Measurements from ENCODE around the gene SARM1. TPM values are rescaled to one million over a fixed set of nuclear protein-coding genes. Genes with fewer than 3 reads are reported as not detected.
"Not testable (repeated sequence)": the region's sequence is repeated elsewhere in the genome, so short reads cannot be mapped to it uniquely, and the experiment has no call there.

The SARM1 gene
- total RNA-seq, 6 donors from 2014 or later, result 10.3 to 33.5 (median 13.9) TPM

- ATAC-seq (ENCODE audit: low FRiP score in 2 of 2) (peak; percentile 42 to 54), DNase-seq (peak in 1 of 2 donors; percentile 76)
- peaks cover 36 to 61% (median 44%) of the 10 kb centered on the region in 4 donors for H3K4me1 ChIP-seq
- TF ChIP-seq POLR2AphosphoS5 (IDR thresholded peaks at IDR 0.05) (peak; percentile 82 to 83), EP300 (IDR thresholded peaks at IDR 0.05) (peak; percentile 37 to 96 (median 72)), POLR2A (IDR thresholded peaks at IDR 0.05) (peak in 2 of 4 donors; percentile 8 to 40)
- TF ChIP-seq, protein P1, sequence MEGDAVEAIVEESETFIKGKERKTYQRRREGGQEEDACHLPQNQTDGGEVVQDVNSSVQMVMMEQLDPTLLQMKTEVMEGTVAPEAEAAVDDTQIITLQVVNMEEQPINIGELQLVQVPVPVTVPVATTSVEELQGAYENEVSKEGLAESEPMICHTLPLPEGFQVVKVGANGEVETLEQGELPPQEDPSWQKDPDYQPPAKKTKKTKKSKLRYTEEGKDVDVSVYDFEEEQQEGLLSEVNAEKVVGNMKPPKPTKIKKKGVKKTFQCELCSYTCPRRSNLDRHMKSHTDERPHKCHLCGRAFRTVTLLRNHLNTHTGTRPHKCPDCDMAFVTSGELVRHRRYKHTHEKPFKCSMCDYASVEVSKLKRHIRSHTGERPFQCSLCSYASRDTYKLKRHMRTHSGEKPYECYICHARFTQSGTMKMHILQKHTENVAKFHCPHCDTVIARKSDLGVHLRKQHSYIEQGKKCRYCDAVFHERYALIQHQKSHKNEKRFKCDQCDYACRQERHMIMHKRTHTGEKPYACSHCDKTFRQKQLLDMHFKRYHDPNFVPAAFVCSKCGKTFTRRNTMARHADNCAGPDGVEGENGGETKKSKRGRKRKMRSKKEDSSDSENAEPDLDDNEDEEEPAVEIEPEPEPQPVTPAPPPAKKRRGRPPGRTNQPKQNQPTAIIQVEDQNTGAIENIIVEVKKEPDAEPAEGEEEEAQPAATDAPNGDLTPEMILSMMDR (IDR thresholded peaks at IDR 0.05), result peak in 1 of 6 experiments; percentile 2
- no peaks in the 10 kb centered on the region for H3K27me3 ChIP-seq
- peak overlapping the region; percentile 94 to 97 (median 96) for H3K27ac ChIP-seq
- WGBS, 2 donors, result 5 to 11% methylated on average over 20 to 29 of the region's 29 CpGs
- H3K36me3 ChIP-seq, result peaks cover 8 to 31% (median 24%) of the 10 kb centered on the region in 4 donors
- H3K4me3 ChIP-seq, result peak overlapping the region; percentile 79 to 95 (median 86)
- H3K9me3 ChIP-seq, result no peaks in the 10 kb centered on the region
Measured at GRCh38 chr17:28335959-28336871, 35.3 kb upstream of the SARM1 start.

- Histone ChIP-seq H3K36me3 (peaks cover 23 to 40% (median 37%) of the 10 kb centered on the region in 4 donors), H3K9me3 (no peaks in the 10 kb centered on the region), H3K27me3 (no peaks in the 10 kb centered on the region), H3K4me3 (peak overlapping the region in 1 of 4 donors; percentile 11), H3K27ac (peak overlapping the region; percentile 50 to 97 (median 83)), H3K4me1 (peaks cover 36 to 58% (median 42%) of the 10 kb centered on the region in 4 donors)
- ATAC-seq (ENCODE audit: low FRiP score in 2 of 2), result no peak
- TF ChIP-seq EP300 (IDR thresholded peaks at IDR 0.05) (peak in 2 of 4 donors; percentile 24 to 50), POLR2A (IDR thresholded peaks at IDR 0.05) (no peak), POLR2AphosphoS5 (IDR thresholded peaks at IDR 0.05) (peak; percentile 32 to 53)
- WGBS, 2 donors, result 18 to 50% methylated on average over 5 of the region's 5 CpGs
- no peak for DNase-seq
Measured at GRCh38 chr17:28338056-28338768, 33.3 kb upstream of the SARM1 start.

DNA sequence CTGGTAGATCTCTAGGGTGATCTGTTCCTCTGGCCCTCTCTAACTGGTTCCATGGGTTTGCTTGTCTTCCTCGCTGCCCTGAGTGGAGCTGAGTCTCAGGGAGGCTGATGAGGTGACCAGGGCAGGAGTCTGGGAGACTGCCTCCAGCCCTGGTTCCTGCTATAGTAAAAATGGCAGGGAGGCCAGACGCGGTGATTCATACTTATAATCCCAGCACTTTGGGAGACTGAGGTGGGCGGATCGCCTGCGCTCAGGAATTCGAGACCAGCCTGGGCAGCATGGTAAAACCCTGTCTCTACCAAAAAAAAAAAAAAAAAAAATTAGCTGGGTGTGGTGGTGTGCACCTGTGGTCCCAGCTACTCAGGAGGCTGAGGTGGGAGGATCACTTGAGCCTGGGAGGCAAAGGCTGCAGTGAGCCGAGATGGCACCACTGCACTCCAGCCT, 32.7 kb upstream of the SARM1 start:
- H3K4me1 ChIP-seq, result peaks cover 35 to 52% (median 37%) of the 10 kb centered on the region in 4 donors
- ATAC-seq (ENCODE audit: low FRiP score in 2 of 2); H3K9me3 ChIP-seq; DNase-seq; H3K4me3 ChIP-seq; H3K27me3 ChIP-seq: not testable (repeated sequence)
- peak overlapping the region; percentile 50 to 97 (median 83) for H3K27ac ChIP-seq
- WGBS, 2 donors, result 89 to 93% methylated on average over 7 to 8 of the region's 8 CpGs
- H3K36me3 ChIP-seq, result peaks cover 29 to 46% (median 43%) of the 10 kb centered on the region in 4 donors

DNA sequence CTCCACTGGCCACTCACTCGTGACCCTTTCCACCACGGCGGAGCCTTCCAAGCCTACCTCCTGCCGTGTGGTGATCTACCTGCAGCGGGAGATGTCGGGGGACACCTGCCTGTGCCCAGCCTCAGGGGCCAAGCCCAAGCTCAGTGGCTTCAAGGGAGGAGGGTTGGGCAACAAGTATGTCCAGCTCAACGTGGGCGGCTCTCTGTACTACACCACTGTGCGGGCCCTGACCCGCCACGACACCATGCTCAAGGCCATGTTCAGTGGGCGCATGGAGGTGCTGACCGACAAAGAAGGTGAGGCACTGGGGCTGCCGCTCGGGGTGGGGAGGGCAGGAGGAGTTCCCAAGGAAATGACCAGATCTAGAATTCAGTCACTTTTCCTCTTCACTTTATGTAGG, 32.1 kb upstream of the SARM1 start:
- no peaks in the 10 kb centered on the region for H3K9me3 ChIP-seq
- H3K4me3 ChIP-seq, result no peak overlapping the region
- DNase-seq (peak in 1 of 2 donors; percentile 64), ATAC-seq (ENCODE audit: low FRiP score in 2 of 2) (no peak)
- peak overlapping the region in 3 of 4 donors; percentile 72 to 97 (median 94) for H3K27ac ChIP-seq
- TF ChIP-seq POLR2AphosphoS5 (IDR thresholded peaks at IDR 0.05), result no peak
- no peak for TF ChIP-seq POLR2A (IDR thresholded peaks at IDR 0.05)
- TF ChIP-seq EP300 (IDR thresholded peaks at IDR 0.05), result no peak
- TF ChIP-seq, protein P1 (IDR thresholded peaks at IDR 0.05), result no peak
- peaks cover 28 to 46% (median 31%) of the 10 kb centered on the region in 4 donors for H3K4me1 ChIP-seq
- H3K36me3 ChIP-seq, result peaks cover 32 to 52% (median 49%) of the 10 kb centered on the region in 4 donors
- 94 to 95% methylated on average over 13 to 15 of the region's 15 CpGs for whole genome bisulfite sequencing, 2 donors
- no peaks in the 10 kb centered on the region for H3K27me3 ChIP-seq

DNA sequence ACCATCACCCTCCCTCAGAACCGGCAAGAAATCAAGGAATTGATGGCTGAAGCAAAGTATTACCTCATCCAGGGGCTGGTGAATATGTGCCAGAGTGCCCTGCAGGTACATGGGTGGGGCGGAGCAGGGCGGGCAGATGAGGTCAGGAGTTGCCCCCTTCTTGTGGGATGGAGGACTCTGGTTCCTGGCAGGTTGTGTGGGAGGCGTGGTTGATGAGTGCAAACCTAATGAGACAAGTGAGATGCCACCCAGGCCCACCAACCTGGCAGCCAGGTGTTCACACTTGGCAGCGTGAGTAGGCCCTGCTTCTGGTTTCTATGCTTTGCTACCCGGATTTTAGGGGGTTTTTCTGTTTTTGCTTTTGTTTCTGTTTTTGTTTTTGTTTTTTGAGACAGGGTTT, 31.1 kb upstream of the SARM1 start:
- peaks cover 24 to 41% (median 26%) of the 10 kb centered on the region in 4 donors for H3K4me1 ChIP-seq
- WGBS, 2 donors, result 85 to 95% methylated on average over 6 of the region's 6 CpGs
- no peak overlapping the region for H3K4me3 ChIP-seq
- ATAC-seq (ENCODE audit: low FRiP score in 2 of 2) (no peak), DNase-seq (no peak)
- peaks cover 36 to 62% (median 58%) of the 10 kb centered on the region in 4 donors for H3K36me3 ChIP-seq
- TF ChIP-seq, protein P1 (IDR thresholded peaks at IDR 0.05), result no peak
- TF ChIP-seq POLR2AphosphoS5 (IDR thresholded peaks at IDR 0.05) (no peak), EP300 (IDR thresholded peaks at IDR 0.05) (no peak), POLR2A (IDR thresholded peaks at IDR 0.05) (no peak)
- no peak overlapping the region for H3K27ac ChIP-seq
- no peaks in the 10 kb centered on the region for H3K9me3 ChIP-seq
- no peaks in the 10 kb centered on the region for H3K27me3 ChIP-seq
